PFSK-1 (cell line): ENCODE results near the gene HTR4.

ENCODE experiments used
- FOXP2 ChIP-seq: optimal IDR thresholded peaks from 2 replicates; pipeline ENCODE3; 2011; ENCODE audit warnings: borderline replicate concordance, control low read depth, inconsistent platforms; ENCODE audit not compliant: insufficient read depth; ENCODE audit errors: extremely low read length, extremely low read depth
- POLR2AphosphoS5 ChIP-seq: IDR thresholded peaks from 2 replicates; pipeline ENCODE4 v1.6.1; 2012; ENCODE audit warnings: low read depth, mild to moderate bottlenecking, control low read depth, low read length, moderate library complexity
- SIN3A ChIP-seq: IDR thresholded peaks from 2 replicates; pipeline ENCODE4 v1.6.1; 2012; ENCODE audit warnings: mild to moderate bottlenecking, low read length, moderate library complexity, borderline replicate concordance; ENCODE audit not compliant: insufficient read depth
- TAF1 ChIP-seq: IDR thresholded peaks from 2 replicates; pipeline ENCODE4 v1.6.1; 2012; ENCODE audit warnings: low read length, control low read depth, borderline replicate concordance; ENCODE audit not compliant: insufficient read depth
- TF ChIP-seq, protein P1 (sequence below), 2 experiments: IDR thresholded peaks; 2 replicates each; pipeline versions ENCODE4 v1.6.1 to v1.8.0; 2011 to 2012; ENCODE audit warnings: low read depth in 2 of 2, low read length in 2 of 2, control low read depth in 1 of 2, inconsistent platforms in 1 of 2, mild to moderate bottlenecking in 1 of 2, moderate library complexity in 1 of 2; ENCODE audit not compliant: insufficient read depth in 1 of 2

DNA sequence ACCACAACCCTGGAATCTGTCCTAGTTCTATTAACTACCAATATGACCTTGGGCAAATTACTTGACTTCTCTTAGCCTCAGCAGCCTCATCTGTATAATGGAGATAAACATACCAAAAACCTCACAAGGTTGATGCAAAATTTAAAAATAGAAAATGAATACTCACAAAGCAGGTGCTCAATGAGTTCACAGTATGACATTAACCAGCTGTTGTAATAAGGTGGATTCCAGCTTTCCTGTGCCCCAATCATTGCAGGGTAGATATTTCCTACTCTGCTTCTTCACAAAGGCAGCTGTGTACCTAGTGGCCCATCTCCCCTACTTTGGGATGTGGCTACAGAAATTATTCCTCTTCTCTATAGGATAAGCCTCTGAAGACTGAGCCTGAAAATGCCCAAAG, 8.8 kb downstream of the HTR4 start:
- TF ChIP-seq TAF1 (no peak), POLR2AphosphoS5 (no peak), SIN3A (no peak), FOXP2 (no peak)
- TF ChIP-seq, protein P1, sequence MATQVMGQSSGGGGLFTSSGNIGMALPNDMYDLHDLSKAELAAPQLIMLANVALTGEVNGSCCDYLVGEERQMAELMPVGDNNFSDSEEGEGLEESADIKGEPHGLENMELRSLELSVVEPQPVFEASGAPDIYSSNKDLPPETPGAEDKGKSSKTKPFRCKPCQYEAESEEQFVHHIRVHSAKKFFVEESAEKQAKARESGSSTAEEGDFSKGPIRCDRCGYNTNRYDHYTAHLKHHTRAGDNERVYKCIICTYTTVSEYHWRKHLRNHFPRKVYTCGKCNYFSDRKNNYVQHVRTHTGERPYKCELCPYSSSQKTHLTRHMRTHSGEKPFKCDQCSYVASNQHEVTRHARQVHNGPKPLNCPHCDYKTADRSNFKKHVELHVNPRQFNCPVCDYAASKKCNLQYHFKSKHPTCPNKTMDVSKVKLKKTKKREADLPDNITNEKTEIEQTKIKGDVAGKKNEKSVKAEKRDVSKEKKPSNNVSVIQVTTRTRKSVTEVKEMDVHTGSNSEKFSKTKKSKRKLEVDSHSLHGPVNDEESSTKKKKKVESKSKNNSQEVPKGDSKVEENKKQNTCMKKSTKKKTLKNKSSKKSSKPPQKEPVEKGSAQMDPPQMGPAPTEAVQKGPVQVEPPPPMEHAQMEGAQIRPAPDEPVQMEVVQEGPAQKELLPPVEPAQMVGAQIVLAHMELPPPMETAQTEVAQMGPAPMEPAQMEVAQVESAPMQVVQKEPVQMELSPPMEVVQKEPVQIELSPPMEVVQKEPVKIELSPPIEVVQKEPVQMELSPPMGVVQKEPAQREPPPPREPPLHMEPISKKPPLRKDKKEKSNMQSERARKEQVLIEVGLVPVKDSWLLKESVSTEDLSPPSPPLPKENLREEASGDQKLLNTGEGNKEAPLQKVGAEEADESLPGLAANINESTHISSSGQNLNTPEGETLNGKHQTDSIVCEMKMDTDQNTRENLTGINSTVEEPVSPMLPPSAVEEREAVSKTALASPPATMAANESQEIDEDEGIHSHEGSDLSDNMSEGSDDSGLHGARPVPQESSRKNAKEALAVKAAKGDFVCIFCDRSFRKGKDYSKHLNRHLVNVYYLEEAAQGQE (IDR thresholded peaks at IDR 0.05; ENCODE audit: insufficient read depth in 1 of 2, low read depth in 2 of 2, low read length in 2 of 2) = no peak
